Epithelial cell of esophagus (primary cell): Measurements from ENCODE around the gene LHX2.
A peak's percentile ranks its signal among the peaks of the same experiment; 100 is the strongest.

Experiments used
- DNase-seq: peaks from one replicate; pipeline ENCODE4 v3.0.0; 2010; ENCODE audit warnings: low read depth
- H3K4me3 ChIP-seq: 2 replicates; pipeline ENCODE4 v1.5.1; 2011; ENCODE audit warnings: mild to moderate bottlenecking, low read length, control low read depth
- TF ChIP-seq, protein P1 (sequence below): IDR thresholded peaks from 2 replicates; pipeline ENCODE4 v1.5.1; 2011; ENCODE audit warnings: low read depth, mild to moderate bottlenecking, low read length, control low read depth, inconsistent platforms; ENCODE audit not compliant: insufficient read depth; ENCODE audit errors: missing control alignments

The LHX2 gene, protein sequence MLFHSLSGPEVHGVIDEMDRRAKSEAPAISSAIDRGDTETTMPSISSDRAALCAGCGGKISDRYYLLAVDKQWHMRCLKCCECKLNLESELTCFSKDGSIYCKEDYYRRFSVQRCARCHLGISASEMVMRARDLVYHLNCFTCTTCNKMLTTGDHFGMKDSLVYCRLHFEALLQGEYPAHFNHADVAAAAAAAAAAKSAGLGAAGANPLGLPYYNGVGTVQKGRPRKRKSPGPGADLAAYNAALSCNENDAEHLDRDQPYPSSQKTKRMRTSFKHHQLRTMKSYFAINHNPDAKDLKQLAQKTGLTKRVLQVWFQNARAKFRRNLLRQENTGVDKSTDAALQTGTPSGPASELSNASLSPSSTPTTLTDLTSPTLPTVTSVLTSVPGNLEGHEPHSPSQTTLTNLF

DNA sequence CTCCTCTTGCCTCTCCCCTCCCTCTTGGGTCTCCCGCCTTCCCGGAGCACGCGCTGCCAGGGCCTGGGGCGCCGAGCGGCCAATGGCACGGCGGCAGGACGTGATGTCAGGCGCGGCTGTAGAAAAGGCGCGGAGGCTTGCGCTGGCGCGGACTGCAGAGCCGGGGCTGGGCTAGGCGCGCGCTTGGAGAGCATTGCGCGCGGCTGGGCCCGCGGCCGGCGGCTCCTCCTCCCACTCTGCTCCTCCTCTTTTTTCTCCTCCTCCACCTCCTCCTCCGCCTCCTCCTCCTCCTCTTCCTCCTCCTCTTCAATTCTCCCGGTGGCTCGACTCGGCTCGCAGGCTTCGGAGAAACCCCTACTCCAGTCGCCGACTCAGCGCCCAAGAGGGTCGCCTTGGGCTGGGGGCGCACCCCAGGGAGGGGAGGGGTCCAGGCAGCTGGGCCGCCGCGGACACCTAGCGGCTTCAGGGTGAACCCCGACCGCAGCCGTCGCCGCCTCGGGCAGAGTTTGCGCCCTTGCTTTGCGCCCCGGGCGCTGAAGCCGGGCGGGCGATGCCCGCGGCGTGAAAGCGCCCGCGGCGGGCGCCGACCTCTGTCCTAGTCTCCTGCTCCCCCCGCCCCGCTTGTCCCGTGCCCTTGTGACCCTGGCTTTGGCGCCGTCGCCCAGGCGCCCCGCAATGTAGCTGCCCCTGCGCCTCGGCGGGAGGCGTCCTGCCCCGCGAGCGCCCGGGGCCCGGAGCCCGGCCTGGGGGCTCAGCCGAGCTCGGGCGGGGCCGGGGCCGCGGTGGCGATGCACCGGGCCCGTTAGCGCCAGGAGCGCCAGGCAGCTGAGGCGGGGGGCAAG, at the start of gene LHX2:
Gene LHX2 (plus strand): TSS at position 309 of the 842 bp plus-strand sequence. CDS start 581 bp downstream, outside the sequence.
- peak; percentile 73 for DNase-seq
- TF ChIP-seq, protein P1, sequence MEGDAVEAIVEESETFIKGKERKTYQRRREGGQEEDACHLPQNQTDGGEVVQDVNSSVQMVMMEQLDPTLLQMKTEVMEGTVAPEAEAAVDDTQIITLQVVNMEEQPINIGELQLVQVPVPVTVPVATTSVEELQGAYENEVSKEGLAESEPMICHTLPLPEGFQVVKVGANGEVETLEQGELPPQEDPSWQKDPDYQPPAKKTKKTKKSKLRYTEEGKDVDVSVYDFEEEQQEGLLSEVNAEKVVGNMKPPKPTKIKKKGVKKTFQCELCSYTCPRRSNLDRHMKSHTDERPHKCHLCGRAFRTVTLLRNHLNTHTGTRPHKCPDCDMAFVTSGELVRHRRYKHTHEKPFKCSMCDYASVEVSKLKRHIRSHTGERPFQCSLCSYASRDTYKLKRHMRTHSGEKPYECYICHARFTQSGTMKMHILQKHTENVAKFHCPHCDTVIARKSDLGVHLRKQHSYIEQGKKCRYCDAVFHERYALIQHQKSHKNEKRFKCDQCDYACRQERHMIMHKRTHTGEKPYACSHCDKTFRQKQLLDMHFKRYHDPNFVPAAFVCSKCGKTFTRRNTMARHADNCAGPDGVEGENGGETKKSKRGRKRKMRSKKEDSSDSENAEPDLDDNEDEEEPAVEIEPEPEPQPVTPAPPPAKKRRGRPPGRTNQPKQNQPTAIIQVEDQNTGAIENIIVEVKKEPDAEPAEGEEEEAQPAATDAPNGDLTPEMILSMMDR, result no peak
- no peak within 1 kb of the TSS for H3K4me3 ChIP-seq

DNA sequence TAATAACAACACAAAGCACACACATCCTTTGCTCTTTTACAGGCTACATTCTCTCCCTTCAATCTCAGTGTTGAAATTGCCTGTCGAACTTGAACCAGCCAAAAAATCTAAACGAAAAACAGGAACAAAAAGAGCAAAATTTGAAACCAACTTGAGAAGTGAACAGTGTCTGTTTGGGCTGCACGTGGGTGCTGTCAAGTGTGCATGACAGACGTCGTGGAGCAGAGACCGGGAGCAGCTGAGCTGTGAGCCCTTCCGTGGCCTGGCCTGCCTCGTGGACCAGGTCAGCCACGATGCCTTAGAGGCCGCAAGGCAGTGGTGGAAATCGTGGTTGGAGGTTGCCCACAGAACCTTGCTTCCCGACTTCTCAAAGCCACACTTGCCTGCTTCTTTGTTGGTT, 46.8 kb upstream of the LHX2 start:
- no peak for DNase-seq
- TF ChIP-seq, protein P1, result no peak
- H3K4me3 ChIP-seq, result no peak overlapping the region

DNA sequence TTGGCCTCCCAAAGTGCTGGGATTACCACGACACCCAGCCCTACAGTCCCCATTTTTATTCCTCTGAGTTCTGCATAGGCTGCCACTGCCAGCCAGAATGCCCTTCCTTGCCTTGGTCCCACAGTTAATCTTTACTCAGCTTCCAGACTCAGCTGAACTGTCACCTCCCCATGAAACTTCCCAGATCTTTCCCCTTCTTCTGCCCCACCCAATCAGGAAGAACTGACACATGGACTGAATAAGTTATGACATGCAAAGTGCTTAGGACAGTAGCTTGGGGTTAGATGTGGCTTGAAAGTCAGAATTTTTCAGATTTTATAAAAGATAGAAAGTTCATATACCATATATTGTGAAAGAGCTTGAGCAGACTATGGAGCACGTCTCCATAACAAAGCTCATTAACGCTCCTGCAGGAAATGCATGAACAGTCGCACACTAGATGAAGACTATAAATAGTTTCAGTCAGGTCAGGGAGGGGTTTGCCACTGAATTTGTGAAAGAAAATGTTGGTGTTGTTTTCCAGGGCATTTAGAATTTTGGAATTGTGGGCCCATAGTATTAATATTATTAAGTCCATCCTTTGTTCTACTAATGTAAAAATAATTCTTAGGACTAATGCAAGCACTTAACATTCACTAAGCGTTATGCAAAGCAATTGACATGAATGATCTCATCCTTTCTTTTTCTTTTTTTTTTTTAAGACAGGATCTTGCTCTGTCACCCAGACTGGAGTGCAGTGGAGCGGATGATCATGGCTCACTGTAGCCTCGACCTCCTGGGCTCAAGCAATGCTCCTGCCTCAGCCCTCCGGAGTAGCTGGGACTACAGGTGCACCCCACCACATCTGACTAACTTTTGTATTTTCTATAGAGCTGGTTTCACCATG, 45.5 kb upstream of the LHX2 start:
- DNase-seq, result no peak
- TF ChIP-seq, protein P1, result no peak
- no peak overlapping the region for H3K4me3 ChIP-seq

DNA sequence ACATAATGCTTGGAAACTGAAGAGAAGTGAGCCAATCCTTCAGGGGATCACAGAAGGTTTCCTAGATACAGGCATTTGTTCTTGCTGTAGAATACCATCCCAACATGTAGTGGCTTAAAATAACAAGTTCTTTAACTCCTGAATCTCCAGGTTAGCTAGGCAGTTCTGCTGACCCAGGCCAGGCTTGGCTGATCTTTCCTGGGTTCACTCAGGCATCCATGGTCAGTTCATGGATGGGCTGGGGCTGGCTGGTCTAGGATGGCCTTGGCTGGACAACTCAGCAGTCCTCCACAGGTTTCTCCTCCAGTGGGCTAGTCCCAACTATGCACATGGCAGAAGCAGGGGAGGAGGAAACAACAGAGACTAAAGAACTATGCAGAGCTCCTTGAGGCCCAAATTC, 44.2 kb upstream of the LHX2 start:
- TF ChIP-seq, protein P1, result no peak
- no peak for DNase-seq
- H3K4me3 ChIP-seq, result no peak overlapping the region

DNA sequence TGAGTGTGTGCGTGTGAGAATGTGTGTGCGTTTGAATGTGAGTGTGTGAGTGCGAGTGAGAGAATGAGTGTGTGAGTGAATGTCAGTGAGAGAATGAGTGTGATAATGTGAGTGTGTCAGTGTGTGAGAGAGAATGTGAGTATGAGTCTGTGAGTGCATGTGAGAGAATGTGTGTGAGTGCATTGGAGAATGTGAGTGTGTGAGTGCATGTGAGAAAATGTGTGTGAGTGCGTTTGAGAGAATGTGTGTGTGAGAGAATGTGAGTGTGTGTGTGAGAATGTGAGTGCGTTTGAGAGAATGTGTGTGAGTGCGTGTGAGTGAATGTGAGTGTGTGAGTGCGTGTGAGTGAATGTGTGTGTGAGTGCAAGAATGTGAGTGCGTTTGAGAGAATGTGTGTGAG, 39.0 kb upstream of the LHX2 start:
- no peak overlapping the region for H3K4me3 ChIP-seq
- TF ChIP-seq, protein P1, result no peak
- no peak for DNase-seq

DNA sequence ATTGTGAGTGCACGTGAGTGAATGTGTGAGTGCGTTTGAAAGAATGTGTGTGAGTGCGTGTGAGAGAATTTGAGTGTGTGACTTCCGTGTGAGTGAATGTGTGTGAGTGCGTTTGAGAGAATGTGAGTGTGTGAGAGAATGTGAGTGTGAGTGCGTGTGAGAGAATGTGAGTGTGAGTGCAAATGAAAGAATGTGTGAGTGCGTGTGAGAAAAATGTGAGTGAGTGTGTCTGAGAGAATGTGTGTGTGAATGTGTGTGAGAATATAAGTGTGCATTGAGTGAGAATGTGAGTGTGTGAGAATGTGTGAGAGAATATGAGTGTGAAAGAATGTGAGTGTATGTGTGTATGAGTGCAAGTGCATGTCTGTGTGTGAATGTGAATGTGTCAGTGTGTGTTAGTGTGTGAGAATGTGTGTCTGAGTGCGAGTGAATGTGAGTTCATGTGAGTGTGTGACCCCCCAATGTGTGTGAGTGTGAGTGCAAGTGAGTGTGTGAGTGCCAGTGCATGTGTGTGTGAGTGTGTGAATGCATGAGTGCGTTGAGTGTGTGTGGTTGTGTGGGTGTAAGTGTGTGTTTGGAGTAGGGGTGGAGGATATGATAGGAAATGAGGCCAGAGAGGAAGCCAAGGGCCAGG, 37.9 kb upstream of the LHX2 start:
- no peak overlapping the region for H3K4me3 ChIP-seq
- TF ChIP-seq, protein P1, result no peak
- no peak for DNase-seq
